HG03039 (cell line): Measurements from ENCODE around the gene ANK2.

Experiments used
- ATAC-seq: cut with Tn5 transposase; IDR thresholded peaks from one replicate; pipeline ENCODE4 v1.9.1; 2021; ENCODE audit warnings: mild to moderate bottlenecking, moderate library complexity; ENCODE audit not compliant: unreplicated experiment

ANK2 gene

DNA sequence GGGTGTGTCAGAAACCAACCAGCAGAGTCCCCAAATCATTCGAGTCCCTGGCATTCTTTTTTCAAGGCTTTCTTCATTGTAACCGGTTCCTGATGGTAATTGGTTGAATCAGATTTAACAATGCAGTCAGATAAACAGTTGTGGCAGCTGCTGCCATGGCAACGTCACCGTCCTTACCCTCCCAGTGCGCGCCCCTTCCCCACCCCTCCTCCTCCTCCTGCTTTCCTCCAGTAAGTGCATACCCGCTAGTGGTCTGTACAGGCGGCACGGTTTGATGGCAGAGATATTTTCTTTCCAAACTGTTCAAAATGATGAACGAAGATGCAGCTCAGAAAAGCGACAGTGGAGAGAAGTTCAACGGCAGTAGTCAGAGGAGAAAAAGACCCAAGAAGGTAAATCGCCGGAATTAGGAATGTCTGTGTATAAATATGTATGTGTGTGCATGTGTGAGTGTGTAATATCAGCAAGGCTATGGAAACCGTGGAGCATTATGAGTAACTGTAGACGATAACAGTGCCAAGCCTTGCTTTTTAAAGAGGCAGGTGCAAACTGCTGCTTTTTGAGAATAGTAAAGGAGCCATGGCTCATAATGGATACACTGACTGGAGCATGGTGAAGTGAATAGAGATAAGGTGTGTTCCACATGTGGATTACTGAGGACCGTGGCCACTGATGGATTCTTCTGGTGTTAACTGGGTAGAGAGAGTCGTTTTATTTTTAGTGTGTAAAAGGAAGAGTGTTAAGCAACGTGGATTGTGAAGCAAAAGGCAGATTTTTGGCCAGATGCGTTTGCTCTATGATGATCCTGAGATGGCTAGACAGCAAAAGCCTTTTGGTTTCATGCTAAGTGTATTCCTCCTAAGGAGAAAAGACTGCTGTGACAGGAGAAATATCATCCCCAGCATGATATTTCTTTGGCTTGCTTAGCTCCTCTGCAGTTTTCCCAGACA is at the start of gene ANK2:
Gene ANK2, plus strand, starts transcription at position 233 of the 950 bp plus-strand sequence. Its CDS starts 76 bp downstream, at position 309.
- no peak for ATAC-seq

DNA sequence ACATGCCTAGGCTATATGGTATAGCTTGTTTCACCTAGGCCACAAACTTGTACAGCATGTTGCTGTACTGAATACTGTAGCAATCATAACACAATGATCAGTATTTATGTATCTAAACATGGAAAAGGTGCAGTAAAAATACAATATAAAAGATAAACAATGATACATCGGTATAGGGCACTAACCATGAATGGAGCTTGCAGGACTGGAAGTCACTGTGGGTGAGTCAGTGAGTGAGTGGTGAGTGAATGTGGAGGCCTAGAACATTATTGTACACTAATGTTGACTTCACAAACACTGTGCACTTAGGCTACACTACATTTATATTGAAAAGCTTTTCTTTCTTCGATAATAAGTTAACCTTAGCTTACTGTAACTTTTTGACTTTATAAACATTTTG is 45.6 kb upstream of the ANK2 start:
- ATAC-seq, result no peak

DNA sequence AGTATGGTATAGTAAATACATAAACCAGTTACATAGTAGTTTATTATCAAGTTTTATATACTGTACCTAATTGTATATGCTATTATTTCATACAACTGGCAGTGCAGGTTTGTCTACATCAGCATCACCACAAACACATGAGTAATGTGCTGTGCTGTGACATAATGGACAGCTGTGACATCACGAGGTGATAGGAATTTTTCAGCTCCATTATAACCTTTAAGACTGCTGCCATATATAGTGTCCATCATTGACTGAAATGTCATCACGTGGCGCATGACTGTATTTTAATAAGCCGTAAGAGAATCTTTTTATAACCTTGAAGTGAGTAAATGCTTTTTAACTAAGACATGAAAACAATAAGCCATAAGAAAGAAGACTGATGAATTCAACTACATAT is 44.8 kb upstream of the ANK2 start:
- ATAC-seq, result no peak

DNA sequence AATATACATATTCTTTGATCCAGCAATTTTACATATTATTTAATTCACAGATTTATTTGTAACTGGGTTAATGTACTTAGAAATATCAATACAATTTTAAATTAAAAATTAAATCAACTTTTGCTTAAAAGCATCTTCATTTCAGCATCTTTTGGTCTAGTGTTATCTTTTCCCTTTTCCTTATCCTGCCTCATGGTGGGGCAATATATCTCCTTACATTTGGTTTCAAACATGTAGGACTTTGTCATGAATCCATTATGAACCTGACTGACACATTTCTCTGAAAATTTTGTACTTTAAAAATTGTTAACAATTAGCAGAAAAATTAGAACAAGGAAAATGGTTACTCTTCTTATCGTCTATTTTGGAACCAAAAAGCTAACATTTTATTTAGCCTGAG is 42.8 kb upstream of the ANK2 start:
- no peak for ATAC-seq

DNA sequence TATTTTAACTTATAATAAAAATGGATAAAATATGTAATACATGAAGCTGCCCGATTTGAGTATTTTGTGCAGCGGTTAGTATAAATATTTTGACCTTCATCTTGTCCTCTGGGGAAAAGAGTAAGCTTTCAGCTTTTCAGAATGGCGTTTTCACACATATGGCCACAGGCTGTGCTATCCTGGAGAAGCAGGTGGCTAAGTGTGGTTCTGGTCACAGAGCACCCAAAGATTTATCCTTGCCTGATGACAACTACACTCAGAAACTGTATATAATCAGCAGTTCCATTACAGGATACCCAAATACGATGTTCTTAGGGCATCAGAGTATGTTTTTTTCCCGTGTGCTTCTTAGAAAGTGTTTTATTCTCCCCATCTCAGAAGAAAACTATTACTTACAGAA is 42.3 kb upstream of the ANK2 start:
- ATAC-seq, result no peak

DNA sequence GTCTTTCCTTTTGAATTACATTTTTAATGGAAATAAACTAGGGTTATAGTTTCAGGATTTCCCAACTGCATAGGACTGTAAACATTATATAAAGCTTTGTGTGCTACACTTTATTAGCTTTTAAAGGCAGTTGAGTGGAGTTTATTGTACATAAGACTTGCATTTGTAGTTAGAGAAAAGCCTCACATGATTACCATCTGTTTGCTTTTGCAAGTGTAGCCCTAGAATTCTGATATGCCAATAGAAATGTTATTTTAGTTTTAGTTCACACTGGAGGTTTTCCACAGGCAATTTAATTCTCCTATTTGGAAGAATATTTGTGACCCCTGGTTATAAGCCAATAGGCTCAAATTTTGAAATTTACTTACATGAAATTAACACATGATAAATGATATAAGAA is 41.3 kb upstream of the ANK2 start:
- no peak for ATAC-seq

DNA sequence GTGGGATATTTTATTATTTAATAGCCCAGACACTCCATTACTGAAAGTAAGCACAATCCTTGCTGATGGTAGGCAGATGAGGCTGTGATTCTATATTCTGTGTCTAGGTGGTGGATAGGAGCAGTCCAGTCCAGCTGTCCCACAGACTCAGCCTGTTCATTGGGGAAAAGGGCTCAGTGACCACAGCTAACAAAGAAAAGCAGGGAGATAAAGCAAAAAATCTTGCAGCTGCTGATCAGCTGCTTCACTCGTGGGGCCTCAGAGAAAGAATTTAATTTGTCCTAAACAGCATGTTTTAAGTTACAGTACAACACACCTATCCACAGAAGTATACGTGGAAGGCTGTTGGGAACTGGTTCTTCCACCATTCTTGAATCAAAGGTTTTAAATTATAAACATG is 40.7 kb upstream of the ANK2 start:
- no peak for ATAC-seq

DNA sequence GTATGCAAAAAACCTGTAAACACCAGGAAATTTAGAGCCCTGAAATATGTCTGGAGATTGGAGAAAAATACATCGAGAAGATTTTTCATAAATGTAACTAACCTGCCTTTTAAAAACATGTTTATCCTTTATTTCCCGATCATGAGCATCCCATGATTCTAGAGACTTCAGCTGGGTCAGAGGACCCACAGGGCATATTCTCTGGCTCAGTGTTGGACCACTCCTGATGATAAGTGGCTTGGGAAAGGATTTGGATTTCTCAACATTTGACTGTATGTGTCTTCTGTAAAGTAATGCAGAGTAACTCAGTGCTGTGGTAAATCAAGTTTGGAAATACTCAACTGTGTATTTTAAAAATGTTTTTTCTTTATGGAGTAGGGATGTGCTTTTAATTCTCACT is 40.0 kb upstream of the ANK2 start:
- ATAC-seq, result no peak

DNA sequence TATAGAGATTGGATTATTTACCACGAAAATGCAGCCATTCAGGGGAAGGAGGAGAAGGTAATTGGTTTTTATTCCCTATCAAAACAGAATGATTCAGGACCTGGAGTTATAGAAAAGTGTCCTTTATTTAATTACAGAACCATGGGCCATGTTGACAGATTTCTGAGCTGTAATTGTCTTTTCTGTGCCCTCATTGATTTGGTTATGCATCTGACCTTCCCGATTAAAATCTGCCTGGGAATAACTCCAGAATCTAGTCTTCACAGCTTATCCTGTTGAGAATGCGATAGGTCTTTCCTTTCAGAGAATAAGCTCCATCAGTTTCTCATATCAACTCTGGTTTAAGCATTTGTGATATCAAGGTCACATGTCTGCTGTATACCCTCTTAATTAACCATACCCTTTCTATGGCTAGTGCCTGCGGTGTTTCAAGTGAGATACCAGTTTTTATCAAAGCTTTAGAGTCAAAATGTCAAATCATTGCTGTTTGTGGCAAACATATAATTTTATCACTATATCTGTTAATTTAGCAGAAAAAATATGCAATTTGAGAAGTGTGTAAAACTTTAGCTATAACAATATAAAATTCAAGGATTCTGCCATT is 37.2 kb upstream of the ANK2 start:
- ATAC-seq, result no peak

DNA sequence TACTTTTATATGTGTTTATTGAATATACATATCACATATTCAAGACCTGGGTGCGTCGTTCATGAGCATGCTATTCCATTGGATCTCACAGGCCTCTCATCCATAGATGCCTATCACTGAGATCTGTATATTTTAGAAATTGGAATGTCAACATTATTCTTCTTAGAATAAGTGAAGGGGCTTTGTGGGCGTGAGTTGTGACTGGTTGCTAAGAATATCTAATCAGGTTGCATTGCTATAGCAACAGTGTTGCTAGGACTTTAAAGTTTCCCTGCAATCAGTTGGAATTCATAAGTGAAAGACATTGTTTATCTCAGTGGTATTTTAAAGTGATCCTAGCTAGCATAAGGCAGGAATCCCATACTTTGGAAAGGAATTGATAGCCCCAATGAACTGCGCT is 36.7 kb upstream of the ANK2 start:
- no peak for ATAC-seq

DNA sequence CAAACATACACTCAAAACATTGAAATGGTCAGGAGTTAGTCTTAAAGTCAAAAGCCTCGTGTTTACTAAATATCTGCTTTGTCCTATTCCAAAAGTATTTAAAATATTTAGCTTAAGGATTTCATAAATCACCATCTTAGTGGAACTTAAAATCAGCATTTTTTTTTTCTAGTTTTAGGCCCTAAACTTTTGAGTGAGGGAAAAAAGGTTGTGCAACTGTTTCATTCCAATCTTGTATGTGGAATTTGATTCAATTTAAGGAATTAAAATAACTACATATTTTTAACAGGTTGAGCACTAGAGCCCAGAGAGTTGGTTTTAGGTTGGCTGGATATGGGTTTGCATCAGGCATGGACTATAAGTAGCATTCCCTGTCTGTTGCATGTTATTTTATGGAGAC is 35.7 kb upstream of the ANK2 start:
- ATAC-seq, result no peak

DNA sequence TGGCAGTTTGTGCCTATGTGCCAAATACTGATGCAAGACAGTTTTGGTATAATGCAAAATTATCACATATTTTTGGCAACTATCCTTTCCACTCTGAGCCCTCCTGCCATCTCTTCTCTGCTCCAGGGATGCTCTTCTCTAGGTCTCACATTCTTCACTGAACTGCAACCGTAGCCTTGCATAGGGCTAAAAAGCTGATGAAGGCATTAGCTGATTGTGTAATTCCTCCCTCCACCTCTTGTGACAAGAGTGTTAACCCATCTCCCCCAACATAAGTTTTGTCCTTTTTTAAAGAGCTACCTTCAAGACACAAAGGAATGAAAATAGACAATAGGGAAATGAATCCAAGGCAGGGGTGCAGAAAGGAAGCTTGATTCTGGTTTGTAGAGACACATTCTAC is 33.1 kb upstream of the ANK2 start:
- no peak for ATAC-seq

DNA sequence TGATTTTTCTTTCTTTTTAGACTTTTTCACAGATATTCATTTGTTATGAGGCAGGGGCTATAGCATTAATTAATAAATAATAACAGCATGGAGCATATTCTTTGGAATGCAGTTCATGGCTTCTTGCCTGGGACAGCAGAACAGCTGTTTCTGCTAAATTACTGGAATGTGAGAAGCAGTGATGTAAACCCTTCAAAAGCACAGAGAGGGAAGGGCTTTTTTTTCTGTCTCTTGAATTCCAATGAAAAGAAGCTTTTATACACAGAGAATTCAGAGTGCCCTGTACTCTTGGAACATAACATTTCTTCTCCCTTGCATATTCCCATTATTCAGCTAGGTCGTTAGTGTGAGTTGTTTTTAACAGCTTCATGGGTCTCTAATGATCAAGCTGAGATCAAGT is 28.5 kb upstream of the ANK2 start:
- ATAC-seq, result no peak

DNA sequence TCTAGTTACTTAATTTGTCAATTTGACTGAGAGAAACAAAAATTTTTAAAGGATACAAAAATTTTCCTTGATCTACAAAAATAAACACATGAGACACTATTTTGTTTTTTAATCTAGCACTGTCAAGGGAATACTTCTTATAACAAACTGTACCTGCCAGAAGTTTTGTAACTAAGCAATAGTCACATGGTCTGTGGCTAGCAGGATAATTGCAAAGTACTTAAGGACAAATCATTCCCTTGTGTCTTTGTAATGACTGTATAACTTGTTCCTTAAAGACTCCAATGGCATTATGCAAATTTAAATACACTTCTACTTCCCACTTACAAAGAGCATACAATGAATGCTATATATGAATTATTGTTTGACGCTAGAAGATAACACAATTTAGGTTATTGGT is 25.1 kb upstream of the ANK2 start:
- ATAC-seq, result no peak

DNA sequence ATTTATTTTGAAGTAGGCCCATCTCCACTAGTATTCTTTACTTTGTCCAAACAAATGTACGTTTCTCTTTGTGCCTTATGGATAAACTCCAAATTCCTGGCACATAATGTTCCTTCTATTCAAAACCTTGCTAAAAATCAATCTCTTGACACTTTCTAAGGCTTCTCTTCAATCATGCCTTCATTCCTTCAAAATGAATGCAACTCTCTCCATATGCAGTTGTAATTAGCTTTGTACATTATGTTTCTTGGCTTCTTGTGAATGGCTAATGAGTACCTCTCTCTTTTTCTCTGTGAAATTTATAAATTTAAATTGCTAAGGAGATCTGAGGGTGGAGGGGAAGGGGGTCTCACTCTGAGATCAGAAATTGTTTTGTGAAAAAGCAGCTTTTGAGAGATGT is 24.0 kb upstream of the ANK2 start:
- ATAC-seq, result no peak

DNA sequence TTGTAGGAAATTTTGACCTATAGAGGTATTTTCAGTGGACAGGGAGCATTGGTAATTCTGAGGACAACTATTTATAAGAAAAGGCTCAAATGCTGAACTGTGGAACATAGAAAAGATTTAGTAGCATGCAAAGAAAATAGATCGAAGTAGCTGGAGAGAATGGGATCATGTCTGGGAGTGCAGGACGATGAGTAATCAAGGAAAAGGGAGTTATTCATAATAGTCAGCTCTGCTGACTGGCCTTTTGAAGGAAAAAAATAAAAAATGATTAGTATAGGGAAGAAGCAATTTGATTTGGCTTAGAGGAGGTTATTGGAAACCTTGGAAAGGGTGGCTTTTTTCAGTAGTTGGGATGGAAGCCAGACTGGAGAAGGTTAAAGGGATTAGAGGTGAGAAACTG is 22.9 kb upstream of the ANK2 start:
- no peak for ATAC-seq

DNA sequence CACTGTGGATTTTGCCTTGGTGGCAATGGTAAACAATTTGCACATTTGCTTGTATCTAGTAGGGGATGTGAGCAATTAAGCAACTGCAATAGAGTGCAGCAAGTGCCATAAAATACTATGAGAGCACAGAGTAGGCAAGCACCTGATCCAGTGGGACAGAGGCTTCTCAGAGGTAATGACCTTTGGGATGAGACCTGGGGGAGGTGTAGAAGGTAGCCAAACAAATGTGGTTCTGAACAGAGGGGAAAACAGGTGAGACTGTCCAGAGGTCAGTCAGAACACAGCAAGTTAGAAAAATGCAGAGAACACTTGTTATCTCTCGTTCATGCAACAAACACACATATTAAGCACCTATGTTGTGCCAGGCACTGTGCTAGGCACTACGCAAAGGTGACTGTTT is 21.4 kb upstream of the ANK2 start:
- ATAC-seq, result no peak

DNA sequence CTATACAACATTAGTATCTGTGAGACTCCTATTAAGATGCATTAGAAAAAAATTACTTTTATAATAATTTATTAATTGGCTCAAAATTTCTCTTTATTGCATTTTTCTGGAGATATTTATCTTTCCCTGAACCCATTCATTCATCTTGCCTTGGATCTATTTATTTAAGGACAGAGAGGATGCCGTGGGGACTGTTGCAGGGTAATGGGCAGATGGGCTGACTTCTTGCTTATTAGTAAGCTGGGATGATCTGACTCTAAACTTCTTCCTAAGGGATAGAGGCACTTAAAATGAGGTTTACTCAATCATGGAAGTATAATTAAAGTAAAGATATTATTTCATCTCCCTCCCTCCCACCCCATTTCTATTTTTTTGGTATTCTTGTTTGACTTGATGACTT is 18.2 kb upstream of the ANK2 start:
- no peak for ATAC-seq

DNA sequence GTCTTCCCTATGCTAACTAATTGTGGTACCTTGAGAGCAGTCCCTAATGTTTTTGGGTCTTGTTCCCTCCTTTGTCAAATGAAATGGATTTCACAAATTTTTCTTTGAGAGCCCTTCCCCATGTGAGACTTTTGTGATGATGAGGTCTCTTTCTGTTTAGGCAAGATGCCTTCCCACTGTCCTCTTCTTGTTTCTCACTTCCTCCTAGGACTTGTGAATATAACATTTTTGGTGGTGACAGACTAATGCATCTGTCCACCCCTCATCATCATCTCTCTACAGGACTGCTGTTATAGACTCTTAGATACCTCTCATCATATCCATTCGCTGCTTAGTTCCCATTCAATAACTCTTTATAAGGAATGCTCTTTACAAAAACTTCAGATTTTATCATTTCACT is 8.7 kb upstream of the ANK2 start:
- no peak for ATAC-seq

DNA sequence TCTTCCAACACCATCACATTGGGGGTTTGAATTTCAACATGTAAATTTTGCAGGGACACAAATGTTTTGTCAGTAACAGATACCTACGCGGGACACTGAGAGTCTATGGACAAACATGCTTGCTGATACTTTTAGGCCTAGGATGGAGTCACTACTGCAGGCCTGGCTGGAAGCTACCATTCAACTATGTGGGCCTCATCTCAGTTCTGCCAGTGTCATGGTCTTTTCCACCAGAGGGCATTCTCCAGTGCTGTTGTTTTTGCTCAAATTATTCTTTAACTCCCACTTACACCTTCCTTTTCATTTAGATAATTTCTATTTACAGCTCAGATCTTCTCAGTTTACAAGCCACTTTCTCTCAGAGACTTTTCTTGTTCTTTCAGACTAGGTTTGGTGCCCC is 7.0 kb upstream of the ANK2 start:
- no peak for ATAC-seq

DNA sequence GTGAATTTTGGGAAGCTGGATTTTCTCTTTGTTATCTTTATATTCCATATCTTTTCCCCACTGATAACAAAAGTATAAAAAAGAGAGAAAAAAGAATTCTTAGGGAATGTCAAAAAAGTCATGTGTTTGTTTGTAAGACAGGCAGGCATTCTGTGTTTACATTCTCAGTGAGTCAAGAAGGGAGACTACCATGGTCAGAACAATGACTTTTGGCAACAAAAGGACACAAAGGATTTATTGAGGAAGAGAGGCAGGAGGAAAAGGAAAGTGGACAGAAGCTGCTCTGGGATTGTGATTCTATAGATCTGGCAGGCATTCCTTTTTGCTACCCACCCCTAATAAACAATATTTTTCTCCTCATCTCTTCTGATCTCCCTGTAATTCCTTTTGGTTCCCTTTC is 5.9 kb upstream of the ANK2 start:
- ATAC-seq, result no peak

DNA sequence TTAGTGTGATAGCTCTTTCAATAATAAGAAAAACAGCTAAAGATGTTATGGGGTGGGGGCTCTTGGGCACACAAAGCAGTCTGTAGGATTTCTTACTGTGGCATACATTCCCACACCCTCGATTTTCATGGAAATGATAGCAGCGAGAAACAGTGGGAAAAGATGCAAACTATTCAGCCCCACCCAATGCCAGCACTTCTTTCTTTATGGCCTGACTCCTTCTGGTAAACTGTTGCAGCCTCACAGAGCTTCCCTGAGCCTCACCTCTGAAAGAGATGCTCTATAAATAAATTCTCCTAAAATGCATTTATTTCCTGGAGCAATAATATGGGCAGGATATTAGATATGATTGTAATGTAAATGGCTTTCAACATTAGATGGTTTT is 910 bp downstream of the ANK2 start:
- ATAC-seq, result no peak

DNA sequence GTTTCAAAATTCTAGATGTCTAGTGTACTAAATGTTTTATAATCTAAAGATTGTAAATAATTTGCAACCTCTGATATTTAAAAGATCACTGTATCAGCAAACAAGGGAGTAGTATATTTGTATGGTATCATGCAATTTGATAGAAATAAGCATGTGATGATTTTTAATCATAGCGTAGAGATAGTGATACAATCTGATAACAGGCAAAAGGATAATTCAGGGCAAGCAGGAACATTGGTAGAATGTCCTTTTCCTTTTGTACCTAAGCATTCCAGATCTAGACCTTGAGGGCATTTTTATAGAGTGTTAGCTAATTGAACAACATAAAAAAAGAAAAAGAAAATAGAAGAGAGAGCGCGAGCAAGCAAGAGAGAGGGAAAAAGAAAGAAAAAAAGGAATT is 1.4 kb downstream of the ANK2 start:
- no peak for ATAC-seq
